Measurements from ENCODE around the gene AGO3.

Gene AGO3

GRCh38 chr1:36027766-36028165 lies 96.9 kb downstream of the AGO3 start:
- DNase-seq (ENCODE audit: extremely low read depth, low read depth): no peak
- no peak for TF ChIP-seq CTCF (IDR thresholded peaks at IDR 0.05; ENCODE audit: low read depth, low read length)

- TF ChIP-seq CTCF (IDR thresholded peaks at IDR 0.05; ENCODE audit: low read depth, low read length): no peak
- DNase-seq (ENCODE audit: extremely low read depth, low read depth): no peak
Measured at GRCh38 chr1:36031441-36031840, 100.5 kb downstream of the AGO3 start.

- DNase-seq (ENCODE audit: extremely low read depth, low read depth): no peak
- TF ChIP-seq CTCF (IDR thresholded peaks at IDR 0.05; ENCODE audit: low read depth, low read length): no peak
Measured at GRCh38 chr1:36034692-36035091, 103.8 kb downstream of the AGO3 start.

GRCh38 chr1:36035154-36035553 lies 104.2 kb downstream of the AGO3 start:
- DNase-seq (ENCODE audit: extremely low read depth, low read depth): no peak
- no peak for TF ChIP-seq CTCF (IDR thresholded peaks at IDR 0.05; ENCODE audit: low read depth, low read length)

- no peak for TF ChIP-seq CTCF (IDR thresholded peaks at IDR 0.05; ENCODE audit: low read depth, low read length)
- DNase-seq (ENCODE audit: extremely low read depth, low read depth): no peak
Measured at GRCh38 chr1:36040238-36040637, 109.3 kb downstream of the AGO3 start.

- no peak for DNase-seq (ENCODE audit: extremely low read depth, low read depth)
- no peak for TF ChIP-seq CTCF (IDR thresholded peaks at IDR 0.05; ENCODE audit: low read depth, low read length)
Measured at GRCh38 chr1:36051821-36052220, 120.9 kb downstream of the AGO3 start.

- DNase-seq (ENCODE audit: extremely low read depth, low read depth): no peak
Measured at GRCh38 chr1:36053978-36054377, 123.1 kb downstream of the AGO3 start.

More at GRCh38 chr1:36053978-36054377, 123.1 kb downstream of the AGO3 start:
- TF ChIP-seq CTCF (IDR thresholded peaks at IDR 0.05; ENCODE audit: low read depth, low read length): no peak
